A204.1 (cell line): ENCODE data around the gene KRTAP10-9.
"Not testable (repeated sequence)": the region's sequence is repeated elsewhere in the genome, so short reads cannot be mapped to it uniquely, and the experiment has no call there.

Experiments
- FAIRE-seq: peaks from 2 replicates; lab custom pipeline; 2012; peaks lifted over from hg19 to GRCh38; lab: Jason Lieb, UNC

Gene KRTAP10-9

DNA sequence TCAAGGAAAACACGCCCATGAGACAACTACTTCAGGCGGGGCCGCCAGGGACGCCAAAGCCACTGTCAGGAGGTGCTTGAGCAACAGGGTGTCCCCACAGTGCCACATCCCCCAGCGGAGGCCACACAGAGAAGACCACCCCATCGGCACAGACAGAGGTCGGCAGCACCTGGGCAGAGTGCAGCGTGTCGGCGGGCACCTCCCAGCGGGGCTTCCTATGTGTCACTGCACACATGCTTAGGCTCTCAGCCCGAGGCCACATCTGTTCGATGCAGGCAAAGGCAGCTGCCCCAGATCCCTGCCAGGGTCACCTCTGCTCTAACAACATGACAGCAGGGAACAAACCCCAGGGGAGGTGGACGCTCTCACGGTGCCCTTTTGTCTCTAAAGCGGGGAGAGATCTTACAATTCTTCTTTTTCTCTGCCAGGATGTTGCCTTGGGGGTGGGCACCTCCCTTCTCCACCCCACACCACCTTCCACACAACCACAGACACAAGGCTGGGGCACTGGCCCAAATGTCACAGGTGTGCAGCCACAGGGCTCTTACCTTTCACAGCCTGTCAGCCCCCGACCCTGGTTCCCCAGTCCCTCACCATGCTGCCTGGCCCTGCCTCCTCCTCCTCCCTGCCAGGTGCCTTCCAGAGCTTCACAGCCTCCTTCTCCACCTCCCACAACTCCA, 10.8 kb upstream of the KRTAP10-9 start:
- FAIRE-seq, result no peak

GRCh38 chr21:44616591-44616926, 10.3 kb upstream of the KRTAP10-9 start:
- FAIRE-seq, result no peak

GRCh38 chr21:44617071-44617501, 9.8 kb upstream of the KRTAP10-9 start:
- FAIRE-seq, result no peak

- no peak for FAIRE-seq
Observed at GRCh38 chr21:44618504-44618903, 8.4 kb upstream of the KRTAP10-9 start.

DNA sequence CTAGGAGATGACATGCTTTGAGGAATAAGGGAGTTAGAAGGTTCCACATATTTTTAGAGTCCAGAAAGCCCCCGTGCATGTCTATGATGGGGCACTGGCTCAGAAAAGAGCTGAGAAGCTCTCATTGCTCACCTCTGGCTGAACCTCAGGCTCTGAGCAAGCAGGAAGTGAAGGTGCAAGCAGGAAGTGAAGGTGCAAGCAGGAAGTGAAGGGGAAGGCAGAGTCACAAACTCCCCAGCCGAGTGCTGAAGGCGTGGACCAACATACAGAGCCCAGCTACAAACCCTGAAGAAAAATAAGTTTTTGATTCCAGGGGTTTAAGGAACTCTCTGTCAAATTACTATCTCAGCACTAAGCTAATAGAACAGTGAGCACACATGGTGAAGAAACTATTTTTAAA, 8.0 kb upstream of the KRTAP10-9 start:
- no peak for FAIRE-seq

GRCh38 chr21:44619886-44620285, 7.0 kb upstream of the KRTAP10-9 start:
- FAIRE-seq, result no peak

GRCh38 chr21:44623575-44623974, 3.3 kb upstream of the KRTAP10-9 start:
- FAIRE-seq, result no peak

GRCh38 chr21:44625756-44626155, 1.1 kb upstream of the KRTAP10-9 start:
- no peak for FAIRE-seq

DNA sequence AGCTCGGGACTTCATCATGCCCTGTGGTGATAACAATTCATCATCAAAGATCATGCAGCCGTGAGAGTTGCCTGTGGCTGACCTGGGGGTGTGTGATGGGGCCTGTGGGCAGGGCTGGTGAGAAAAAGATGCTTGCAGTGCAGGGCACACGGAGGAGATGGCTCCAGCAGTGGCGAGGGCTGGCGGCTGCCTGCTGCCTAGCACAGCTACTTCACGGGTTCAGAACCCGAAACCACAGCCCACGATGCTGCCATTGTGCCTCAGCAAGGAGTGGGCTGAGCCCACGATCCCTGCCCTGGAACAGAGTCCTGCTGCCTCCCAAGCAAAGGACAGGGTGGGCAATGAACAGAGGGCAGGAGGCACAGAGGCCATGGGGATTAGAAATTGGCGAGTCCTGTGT, 631 bp upstream of the KRTAP10-9 start:
- FAIRE-seq, result no peak

DNA sequence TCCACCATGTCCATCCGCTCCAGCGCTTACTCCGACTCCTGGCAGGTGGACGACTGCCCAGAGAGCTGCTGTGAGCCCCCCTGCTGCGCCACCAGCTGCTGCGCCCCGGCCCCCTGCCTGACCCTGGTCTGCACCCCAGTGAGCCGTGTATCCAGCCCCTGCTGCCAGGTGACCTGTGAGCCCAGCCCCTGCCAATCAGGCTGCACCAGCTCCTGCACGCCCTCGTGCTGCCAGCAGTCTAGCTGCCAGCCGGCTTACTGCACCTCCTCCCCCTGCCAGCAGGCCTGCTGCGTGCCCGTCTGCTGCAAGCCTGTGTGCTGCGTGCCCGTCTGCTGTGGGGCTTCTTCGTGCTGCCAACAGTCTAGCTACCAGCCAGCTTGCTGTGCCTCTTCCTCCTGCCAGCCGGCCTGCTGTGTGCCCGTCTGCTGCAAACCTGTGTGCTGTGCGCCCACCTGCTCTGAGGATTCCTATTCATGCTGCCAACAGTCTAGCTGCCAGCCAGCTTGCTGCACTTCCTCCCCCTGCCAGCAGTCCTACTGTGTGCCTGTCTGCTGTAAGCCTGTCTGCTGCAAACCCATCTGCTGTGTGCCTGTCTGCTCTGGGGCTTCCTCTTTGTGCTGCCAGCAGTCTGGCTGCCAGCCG, 409 bp downstream of the KRTAP10-9 start:
- FAIRE-seq, result not testable (repeated sequence)

DNA sequence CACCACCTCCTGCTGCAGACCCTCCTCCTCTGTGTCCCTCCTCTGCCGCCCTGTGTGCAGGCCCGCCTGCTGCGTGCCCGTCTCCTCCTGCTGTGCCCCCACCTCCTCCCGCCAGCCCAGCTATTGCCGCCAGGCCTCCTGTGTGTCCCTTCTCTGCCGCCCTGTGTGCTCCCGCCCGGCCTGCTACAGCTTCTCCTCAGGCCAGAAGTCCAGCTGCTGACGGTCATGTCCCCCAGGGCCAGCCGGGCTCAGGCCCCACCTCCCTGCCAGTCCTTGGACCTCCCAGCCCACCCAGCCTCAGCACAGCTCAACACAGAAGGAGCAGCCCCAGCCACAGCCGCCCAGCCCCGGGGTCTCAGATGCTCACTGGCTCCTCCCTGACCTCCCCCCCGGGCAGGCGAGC, 939 bp downstream of the KRTAP10-9 start:
- not testable (repeated sequence) for FAIRE-seq

GRCh38 chr21:44628707-44629391, 2.0 kb downstream of the KRTAP10-9 start:
- no peak for FAIRE-seq

DNA sequence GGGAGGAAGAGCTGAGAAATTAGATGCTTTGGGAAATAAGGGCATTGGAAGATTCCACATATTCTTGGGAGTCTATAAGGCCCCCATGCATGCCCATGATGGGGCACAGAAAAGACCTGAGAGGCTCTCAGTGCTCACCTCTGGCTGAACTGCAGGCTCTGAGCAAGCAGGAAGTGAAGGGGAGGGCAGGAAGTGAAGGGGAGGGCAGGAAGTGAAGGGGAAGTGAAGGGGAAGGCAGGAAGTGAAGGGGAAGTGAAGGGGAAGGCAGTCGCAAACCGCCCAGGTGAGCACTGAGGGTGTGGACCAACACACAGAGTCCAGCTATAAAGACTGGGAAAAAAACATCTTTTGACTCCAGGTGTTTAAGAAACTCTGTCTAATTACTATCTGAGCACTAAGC, 3.5 kb downstream of the KRTAP10-9 start:
- no peak for FAIRE-seq

DNA sequence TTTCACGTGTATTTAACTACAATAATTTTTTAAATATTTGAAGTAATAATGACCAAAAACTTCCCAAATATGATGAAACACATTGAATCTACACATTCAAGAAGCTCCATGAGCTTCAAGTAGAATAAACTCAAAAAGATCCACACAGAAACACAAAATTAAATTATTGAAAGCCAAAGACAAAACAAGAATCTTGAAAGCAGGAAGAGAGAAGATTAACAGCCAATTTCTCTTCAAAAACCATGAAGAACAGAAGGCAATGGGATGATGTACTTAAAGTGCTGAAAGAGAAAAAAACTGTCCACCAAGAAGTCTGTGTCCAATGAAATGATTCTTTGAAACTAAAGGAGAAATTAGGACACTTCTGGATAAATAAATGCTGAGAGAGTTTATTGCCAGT, 5.2 kb downstream of the KRTAP10-9 start:
- FAIRE-seq, result no peak

DNA sequence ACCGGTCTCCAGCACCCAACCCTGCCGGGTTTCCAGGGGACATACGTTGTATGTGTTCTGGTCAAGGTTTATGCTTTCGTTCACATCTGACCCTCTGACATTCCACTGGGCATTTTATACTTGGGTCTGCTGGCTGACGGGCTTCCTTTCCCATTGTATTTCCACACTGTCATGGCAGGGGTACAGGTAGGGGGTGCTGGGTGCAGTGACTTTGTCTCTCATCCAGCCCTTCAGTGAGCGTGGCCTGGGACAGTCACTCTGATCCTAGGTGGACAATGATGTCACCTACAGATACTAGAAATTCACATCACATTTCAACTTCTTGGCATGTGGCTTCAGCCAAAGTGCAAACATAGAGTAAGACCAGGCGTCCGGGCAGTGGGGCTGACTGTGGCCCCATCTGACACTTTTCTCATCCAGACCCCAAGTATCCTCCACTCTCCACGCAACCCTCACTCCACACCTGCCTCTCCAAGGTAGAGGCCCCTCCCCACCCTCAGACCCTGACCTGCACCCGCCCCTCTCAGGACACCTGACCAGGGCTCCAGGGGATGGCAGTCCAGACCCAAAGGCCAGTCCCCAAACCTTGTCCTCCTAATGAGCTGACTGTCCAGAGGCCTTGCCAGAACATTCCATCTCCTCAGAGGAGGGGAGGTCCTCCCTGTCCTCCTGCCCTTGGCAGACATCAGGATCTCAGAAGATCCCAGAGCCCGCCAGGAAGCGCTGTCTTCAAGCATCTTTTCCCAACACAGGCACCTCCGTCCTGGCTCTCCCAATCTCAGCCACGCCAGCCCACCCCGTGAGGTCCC, 9.5 kb downstream of the KRTAP10-9 start:
- no peak for FAIRE-seq

DNA sequence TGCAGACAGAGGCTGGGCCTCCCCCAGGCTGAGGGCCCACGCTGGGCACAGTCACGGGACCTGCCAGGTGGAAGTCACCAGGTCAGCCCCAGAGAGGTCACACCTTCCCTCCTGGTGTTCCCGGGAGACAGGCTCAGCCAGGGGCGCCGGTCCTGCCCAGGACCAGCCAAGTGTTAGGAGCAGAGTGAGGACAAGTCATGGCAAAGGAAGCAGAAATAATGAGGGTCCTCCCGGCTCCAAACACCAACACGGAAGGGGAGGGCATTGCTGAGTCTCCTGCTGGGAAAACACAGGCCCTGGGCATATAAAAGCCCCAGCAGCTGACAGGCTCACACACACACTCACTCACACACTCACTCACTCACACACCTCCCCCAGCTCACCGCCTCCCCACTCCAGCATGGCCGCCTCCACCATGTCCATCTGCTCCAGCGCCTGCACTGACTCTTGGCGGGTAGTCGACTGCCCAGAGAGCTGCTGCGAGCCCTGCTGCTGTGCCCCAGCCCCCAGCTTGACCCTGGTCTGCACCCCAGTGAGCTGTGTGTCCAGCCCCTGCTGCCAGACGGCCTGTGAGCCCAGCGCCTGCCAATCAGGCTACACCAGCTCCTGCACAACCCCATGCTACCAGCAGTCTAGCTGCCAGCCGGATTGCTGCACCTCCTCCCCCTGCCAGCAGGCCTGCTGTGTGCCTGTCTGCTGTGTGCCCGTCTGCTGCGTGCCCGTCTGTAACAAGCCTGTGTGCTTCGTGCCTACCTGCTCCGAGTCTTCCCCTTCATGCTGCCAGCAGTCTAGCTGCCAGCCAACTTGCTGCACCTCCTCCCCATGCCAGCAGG, 10.3 kb downstream of the KRTAP10-9 start, which contains the start of gene KRTAP10-10:
Gene KRTAP10-10, plus strand, starts transcription at position 339 of the 833 bp plus-strand sequence. Its CDS starts 62 bp downstream, at position 401.
- no peak for FAIRE-seq

- FAIRE-seq, result not testable (repeated sequence)
Observed at GRCh38 chr21:44637851-44638348, 11.0 kb downstream of the KRTAP10-9 start.

- not testable (repeated sequence) for FAIRE-seq
Observed at GRCh38 chr21:44638506-44639330, 11.8 kb downstream of the KRTAP10-9 start.

- FAIRE-seq, result no peak
Observed at GRCh38 chr21:44639331-44639655, 12.4 kb downstream of the KRTAP10-9 start.

DNA sequence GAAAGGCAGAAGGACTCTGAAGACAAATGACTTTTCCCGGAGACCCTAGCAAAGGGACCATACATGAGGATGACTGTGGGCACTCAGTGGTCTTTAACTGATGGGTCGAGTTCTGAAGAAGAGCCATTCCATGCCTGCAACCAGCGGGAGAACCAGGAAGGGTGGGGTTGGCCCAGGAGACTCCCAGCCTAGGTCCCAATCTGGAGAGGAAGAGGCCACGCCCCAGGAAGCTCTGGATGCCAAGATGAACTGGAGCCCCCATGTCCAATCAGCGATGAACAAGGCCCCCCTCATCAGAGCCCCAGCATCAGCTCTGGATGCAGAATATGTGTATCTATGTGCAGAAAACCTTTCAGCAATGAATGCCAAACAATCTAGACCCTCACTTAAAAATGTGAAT, 13.9 kb downstream of the KRTAP10-9 start:
- no peak for FAIRE-seq
